K562 (cell line): ENCODE data around the gene CTNNA3.

ENCODE experiments used
- CHD7 ChIP-seq: fragments of 200-600 bp; sonication (generic); IDR thresholded peaks from one replicate; pipeline ENCODE4 v1.6.1; 2012; ENCODE audit warnings: mild to moderate bottlenecking, low read depth, low read length, inconsistent platforms
- TSC22D4 ChIP-seq: fragments of 450-650 bp; IDR thresholded peaks from 2 replicates; pipeline ENCODE4 v1.6.1; 2016; ENCODE audit warnings: missing genetic modification characterization, missing biosample characterization, control low read depth
- ZNF133 ChIP-seq: fragments of 250-450 bp; sonication (Bioruptor Pico); IDR thresholded peaks from 2 replicates; pipeline ENCODE4 v1.4.0; 2020; ENCODE audit warnings: mild to moderate bottlenecking

- TF ChIP-seq ZNF133 = no peak
- no peak for TF ChIP-seq CHD7
- no peak for TF ChIP-seq TSC22D4 (tag)
Measured at GRCh38 chr10:66755474-66755873, 940.5 kb downstream of the CTNNA3 start.
